Measurements from ENCODE around the gene HIF1A.

HIF1A gene

DNA sequence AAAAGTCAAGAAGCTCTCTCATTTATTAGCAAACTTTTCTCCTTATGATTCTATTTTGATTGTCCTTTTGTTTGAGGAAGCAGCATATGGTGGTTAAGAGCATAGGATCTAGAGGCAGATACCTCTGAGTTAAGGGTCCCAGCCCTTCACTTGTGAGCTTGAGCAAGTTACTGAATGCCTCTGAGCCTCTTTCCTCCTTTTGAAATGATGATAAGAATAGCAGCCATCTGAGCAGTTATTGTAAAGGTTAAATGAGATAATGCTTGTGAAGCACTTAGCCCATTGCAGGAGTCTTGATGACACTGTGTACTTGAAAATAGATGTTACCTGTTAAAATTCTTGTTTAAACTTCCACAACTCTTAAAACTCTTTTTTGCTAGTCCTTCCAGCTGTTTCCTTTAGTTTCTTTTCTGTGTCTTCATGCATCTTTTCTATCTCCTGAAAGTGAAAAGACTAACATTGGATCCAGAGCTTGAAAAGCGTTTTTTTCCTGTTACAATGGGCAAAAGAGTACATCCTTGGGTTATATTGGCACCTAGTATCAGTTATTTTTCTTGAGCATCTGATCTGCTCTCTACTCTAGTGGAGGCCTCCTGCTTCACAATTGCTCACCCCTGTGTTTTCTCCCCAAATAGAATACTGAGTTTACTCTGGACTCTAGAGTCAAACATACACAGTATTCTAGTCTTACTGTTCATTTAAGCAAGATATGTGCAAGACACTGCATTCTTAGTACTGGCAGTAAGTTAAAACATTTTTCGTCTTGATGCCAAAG is 3.1 kb downstream of the HIF1A start:
- TF ChIP-seq, protein P1, sequence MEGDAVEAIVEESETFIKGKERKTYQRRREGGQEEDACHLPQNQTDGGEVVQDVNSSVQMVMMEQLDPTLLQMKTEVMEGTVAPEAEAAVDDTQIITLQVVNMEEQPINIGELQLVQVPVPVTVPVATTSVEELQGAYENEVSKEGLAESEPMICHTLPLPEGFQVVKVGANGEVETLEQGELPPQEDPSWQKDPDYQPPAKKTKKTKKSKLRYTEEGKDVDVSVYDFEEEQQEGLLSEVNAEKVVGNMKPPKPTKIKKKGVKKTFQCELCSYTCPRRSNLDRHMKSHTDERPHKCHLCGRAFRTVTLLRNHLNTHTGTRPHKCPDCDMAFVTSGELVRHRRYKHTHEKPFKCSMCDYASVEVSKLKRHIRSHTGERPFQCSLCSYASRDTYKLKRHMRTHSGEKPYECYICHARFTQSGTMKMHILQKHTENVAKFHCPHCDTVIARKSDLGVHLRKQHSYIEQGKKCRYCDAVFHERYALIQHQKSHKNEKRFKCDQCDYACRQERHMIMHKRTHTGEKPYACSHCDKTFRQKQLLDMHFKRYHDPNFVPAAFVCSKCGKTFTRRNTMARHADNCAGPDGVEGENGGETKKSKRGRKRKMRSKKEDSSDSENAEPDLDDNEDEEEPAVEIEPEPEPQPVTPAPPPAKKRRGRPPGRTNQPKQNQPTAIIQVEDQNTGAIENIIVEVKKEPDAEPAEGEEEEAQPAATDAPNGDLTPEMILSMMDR (IDR thresholded peaks at IDR 0.05; ENCODE audit: insufficient read depth, low read depth, low read length, missing control alignments): no peak
- peak; percentile 30 for DNase-seq (ENCODE audit: low read depth)
- H3K4me3 ChIP-seq (ENCODE audit: low read depth, low read length): peak overlapping the region; percentile 89

DNA sequence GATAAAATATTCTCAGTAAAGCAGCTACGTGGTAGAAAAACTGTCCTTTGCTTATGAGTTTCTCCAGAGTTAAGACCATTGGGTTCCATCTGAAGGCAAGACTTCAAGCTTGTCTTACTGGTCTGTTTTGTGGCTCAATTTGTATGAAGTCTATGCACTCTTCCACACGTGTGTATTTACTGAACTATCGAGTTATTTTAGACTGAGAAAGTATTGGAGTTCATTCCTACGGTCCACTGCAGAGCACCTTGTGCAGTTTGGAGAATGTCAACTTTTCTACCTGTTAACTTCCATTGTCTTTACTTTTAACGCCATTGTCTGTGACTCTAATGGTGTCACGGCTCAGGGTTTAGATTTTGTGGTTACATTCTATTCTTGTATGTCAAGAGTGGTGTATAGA is 3.7 kb downstream of the HIF1A start:
- TF ChIP-seq, protein P1 (IDR thresholded peaks at IDR 0.05; ENCODE audit: insufficient read depth, low read depth, low read length, missing control alignments): no peak
- DNase-seq (ENCODE audit: low read depth): peak; percentile 41
- peak overlapping the region; percentile 89 for H3K4me3 ChIP-seq (ENCODE audit: low read depth, low read length)

DNA sequence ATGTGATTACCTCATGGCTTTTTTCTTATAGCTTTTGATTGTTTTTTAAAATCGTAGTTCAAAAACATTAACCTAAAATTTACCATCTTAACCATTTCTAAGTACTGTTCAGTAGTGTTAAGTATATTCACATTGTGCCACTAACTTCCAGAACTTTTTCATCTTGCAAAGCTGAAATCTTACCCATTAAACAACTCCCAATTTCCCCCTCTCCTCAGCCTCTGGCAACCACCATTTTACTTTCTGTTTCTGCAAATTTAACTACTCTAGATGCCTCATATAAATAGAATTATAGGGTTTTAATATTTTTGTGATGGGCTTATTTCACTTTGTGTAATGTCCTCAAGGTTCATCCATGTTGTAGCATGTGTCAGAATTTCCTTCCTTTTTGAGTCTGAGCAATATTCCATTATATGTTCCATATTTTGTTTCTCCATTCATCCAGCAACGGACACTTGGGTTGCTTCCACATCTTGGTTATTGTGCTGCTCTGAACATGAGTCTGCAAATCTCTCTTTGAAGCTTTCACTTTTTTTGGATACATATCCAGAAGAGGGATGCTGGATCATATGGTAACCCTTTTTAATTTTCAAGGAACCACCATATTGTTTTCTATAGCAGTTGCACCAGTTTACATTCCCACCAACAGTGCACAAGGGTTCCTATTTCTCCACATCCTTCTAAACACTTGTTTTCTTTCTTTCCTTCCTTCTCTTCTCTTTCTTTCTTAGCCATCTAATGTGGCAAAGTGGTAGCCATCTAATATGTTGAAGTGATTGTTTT is 5.0 kb downstream of the HIF1A start:
- H3K4me3 ChIP-seq (ENCODE audit: low read depth, low read length): peak overlapping the region; percentile 89
- no peak for DNase-seq (ENCODE audit: low read depth)
- TF ChIP-seq, protein P1 (IDR thresholded peaks at IDR 0.05; ENCODE audit: insufficient read depth, low read depth, low read length, missing control alignments): no peak

- H3K4me3 ChIP-seq (ENCODE audit: low read depth, low read length): peak overlapping the region; percentile 89
- TF ChIP-seq, protein P1 (IDR thresholded peaks at IDR 0.05; ENCODE audit: insufficient read depth, low read depth, low read length, missing control alignments): no peak
- no peak for DNase-seq (ENCODE audit: low read depth)
Measured at GRCh38 chr14:61701946-61702345, 6.6 kb downstream of the HIF1A start.

DNA sequence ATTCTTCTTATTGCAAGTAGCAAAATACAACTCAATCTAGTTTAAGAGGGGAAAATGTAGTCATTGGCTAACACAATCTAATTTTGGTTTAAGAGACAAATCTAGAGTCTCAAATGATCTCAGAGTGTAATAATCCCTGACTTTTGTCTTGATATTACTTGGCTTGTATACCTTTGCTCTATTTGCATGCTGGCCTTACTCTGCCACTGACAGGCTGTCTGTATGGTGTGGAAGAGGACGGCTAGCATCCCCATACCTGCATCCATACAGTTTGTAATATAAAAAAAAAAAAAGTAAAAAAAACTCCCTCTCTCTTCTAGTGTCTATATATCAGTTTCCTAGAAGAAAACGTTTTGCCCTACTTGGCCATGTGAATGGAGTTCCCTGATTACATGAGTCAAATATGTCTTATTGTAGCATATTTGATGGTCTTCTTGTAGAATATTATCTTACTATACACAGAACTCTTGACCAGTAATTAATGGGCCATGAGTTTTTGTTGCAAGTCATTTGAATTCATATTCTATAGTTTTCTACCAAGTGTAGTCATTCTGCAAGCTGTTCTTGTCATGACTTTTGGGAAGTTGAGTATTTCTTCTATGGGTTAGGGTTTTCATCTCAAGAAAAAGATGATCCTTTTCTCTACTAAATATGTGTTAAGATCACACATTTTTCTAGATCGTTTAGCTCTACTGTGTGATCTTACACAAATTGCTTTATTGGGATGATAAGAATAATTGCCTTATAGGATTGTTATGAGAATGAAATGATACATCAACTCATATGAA is 8.2 kb downstream of the HIF1A start:
- peak; percentile 33 for DNase-seq (ENCODE audit: low read depth)
- H3K4me3 ChIP-seq (ENCODE audit: low read depth, low read length): no peak overlapping the region; the same call in 1 of the 2 replicates
- TF ChIP-seq, protein P1 (IDR thresholded peaks at IDR 0.05; ENCODE audit: insufficient read depth, low read depth, low read length, missing control alignments): no peak

DNA sequence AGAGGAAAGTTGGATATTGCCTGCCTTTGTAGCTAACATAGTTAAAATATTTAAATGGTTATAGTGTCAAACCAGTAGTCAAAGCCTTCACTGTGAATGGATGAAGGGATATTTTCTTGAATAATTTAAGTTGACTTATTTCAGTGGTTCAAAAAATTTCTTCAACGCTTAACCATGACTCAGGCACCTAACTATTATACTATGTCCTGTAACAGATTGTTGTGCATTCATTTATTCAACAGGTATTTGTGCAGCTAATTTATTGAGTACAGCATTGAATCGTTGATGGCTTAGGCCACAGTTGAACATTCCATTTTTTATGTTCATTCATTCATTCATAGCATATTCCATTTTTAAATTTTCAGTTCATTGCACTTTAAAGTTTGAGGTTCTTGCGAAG is 9.2 kb downstream of the HIF1A start:
- no peak overlapping the region for H3K4me3 ChIP-seq (ENCODE audit: low read depth, low read length)
- TF ChIP-seq, protein P1 (IDR thresholded peaks at IDR 0.05; ENCODE audit: insufficient read depth, low read depth, low read length, missing control alignments): no peak

More for the DNA sequence above, 9.2 kb downstream of the HIF1A start:
- no peak for DNase-seq (ENCODE audit: low read depth)

All from GM12865 (cell line).